GM19372 (cell line): ENCODE data around the gene TRIM2.

ENCODE experiments used
- ATAC-seq: cut with Tn5 transposase; IDR thresholded peaks from one replicate; pipeline ENCODE4 v1.9.1; 2021; ENCODE audit warnings: mild to moderate bottlenecking, low read depth, moderate library complexity; ENCODE audit not compliant: unreplicated experiment

Gene TRIM2

DNA sequence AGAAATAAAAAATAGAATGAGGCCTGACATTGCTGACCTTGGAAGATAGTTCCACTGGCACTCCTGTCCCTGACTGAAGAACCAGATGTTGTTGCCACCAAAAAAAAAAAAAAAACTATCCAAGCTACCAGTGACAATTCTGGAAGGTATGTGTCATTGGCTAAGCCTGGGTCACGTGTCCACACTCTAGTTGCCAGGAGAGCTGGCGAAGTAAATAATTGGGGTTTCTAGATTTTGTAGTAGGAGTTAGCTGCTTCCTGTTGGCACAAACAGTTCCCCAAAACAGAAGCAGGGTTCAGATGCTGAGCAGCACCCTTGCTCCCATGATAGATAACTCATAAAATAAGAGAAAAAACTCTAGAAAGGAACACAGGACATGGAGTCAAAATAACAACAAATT lies 160.8 kb downstream of the TRIM2 start:
- no peak for ATAC-seq

DNA sequence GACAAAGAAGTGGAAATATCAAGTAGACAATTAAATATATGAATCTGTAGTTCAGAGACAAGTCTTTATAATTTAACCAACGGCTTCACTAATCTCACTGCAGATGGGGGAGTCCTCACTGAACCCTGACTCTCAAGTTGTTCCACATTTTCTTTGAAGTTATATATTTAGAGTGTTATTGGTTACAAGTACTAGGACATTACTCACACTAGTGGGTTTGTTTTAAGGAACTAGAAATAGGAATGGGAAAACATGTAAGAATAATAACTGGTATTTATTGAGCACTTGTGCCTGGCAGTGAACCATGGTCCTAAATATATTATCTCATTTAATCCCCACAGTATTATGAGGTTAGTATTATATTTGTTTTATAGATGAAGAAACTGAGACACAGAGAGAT lies 162.2 kb downstream of the TRIM2 start:
- ATAC-seq: no peak

DNA sequence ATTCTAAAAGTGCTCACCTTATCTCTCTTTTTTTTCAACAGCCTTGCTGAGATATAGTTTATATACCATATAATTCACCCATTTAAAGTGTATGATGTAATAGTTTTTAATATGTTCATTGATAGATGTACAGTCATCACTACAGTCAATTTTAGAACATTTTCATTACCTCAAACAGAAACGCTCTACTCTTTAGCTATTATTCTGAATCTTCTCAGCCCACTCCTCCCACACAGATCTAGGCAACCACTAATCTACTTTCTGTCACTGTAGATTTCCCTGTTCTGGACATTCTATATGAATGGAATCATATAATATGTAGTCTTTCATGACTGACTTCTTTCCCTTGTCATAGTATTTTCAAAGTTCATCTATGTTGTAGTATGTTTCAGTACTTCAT lies 162.8 kb downstream of the TRIM2 start:
- no peak for ATAC-seq

DNA sequence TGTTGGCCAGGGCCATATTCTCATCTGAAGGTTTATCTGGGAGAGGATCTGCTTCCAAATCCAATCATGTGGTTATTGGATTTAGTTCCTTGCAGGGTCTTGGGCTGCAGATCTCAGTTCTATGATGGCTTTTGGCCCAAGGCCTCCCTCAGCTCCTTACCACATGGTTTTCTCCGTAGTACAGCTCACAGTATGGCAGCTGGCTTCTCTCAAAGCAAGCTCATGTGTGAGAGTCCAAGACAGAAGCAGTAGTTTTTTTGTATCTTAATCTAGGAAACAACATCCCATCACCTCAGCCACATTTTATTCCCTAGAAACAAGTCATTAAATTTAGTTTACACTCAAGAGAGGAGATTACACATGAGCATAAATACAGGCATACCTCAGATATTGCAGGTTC lies 164.8 kb downstream of the TRIM2 start:
- no peak for ATAC-seq

DNA sequence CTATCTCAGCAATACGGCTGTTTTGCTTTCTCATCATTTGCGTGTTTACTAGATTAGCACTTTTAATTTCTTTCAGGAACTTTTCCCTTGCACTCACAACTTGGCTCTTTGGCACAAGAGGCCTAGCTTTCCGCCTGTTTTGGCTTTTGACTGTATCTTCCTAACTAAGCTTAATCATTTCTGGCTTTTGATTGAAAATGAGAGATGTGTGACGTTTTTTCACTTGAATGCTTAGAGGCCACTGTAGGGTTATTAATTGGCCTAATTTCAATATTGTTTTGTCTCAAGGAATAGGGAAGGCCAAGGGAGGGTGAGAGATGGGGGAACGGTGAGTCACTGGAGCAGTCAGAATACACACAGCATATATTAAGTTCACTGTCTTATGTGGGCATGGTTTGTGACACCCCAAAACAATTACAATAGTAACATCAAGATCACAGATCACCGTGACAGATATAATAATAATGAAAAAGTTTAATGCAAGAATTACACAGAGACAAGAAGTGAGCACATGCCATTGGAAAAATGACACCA lies 167.5 kb downstream of the TRIM2 start:
- no peak for ATAC-seq

DNA sequence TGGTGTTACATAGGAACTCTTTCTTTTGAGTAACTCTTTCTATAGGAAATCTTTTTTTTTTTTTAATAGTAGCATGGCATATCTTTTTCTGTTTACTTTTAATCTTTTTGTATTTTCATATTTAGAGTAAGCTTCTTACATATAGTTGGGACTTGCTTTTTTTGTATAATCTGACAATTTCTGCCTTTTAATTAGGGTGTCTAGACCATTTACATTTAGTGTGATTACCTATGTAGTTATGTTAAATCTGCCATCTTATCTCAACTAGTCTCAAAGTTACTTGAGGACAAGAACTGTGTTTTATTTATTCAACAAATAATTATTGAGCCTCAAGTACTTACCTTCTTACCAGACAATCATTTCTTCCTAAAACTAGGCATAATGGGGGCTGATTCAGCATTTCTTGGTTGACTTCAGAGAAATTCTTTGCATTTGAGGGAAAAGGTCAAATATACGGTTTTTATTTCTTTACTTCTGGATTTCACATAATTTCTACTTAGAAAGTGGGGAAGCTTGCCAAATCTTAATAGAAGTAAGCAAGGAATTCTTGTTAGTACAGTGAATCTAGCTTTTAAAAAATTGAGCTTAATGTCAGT lies 168.8 kb downstream of the TRIM2 start:
- ATAC-seq: no peak

DNA sequence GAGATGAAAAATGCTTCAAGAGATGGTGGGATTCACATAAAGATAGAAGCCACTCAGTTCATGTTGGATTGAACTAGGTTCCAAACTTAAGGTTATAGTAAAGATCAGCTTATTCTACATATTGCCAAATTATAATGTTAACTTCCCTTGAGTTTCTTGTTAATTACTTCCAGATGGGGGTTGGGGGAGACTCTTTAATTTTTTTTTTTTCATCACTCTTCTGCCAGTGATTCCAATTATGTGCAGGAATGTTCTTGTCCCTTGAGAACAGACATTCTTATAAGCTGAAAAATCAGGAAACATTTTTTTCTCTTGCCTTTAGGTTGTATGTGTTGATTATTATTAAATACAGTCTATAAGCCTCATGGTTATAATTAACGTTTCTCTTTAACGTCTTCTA lies 170.2 kb downstream of the TRIM2 start:
- no peak for ATAC-seq

DNA sequence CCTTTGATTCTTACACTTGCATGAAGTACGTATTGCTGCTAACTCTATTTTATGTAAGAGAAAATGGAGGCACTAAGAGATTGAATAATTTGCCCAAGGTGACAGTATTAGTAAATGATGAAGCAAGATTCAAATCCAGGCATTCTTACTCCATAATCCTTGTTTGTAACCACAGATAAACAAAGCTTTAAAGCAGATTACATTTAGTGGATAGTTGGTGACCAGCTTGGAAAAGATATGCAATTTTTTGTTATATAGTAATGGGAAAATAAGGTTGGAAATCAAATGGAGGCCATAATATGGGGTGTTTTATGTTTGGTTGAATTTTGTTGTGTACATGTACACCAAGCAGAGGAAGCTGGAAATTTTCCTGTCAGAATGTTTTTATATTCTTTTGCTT lies 171.1 kb downstream of the TRIM2 start:
- no peak for ATAC-seq

DNA sequence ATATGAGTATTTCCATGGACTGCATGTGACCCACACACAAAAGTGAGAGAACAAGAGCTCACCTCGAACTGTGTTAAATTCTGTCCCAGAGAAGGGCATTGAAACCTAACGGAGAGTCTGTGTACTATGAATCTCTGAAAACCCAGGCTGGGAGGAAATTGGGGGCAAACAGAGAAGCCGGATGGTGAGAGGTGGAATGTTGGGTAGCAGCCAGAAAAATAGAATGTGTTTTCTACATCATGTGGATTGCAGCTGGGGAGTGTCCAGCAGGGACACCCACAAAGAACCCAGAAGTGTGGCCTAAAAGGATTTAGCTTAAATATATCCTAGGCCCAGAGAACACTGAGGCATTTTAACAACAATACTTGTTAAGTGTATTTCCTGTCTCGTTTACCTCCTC lies 178.9 kb downstream of the TRIM2 start:
- ATAC-seq: no peak

DNA sequence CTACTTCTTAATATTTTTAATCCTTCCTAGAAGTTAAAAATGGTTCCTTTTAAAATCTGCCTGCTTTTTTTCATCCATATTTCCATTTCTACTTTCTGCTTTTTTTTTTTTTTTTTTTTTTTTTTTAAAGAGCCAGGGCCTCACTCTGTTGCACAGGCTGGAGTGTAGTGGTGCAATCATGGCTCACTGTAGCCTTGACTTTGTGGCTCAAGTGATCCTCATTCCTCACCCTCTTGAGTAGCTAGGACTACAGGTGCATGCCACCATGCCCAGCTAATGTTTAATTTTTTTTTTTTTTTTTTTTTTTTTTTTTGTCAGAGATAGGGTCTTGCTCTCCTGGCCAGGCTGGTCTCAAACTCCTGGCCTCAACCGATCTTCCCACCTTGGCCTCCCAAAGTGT lies 179.9 kb downstream of the TRIM2 start:
- ATAC-seq: no peak

DNA sequence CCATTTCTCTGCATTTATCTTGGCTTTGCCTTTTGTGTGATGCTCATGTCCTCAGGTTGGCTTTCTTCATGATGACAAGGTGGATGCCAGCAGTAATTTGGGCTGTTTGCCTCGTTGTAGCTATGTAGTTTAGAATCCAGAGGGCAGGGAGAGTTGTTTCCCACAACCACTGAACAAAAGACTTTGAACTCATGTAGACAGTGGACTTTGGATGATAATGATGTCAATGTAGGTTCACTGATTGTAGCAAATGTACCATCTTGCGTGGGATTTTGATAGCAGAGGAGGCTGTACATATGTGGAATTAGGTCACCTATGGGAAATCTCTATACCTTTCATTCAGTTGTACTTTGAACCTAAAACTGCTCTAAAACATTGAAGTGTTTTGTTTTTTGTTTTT lies 181.5 kb downstream of the TRIM2 start:
- no peak for ATAC-seq

DNA sequence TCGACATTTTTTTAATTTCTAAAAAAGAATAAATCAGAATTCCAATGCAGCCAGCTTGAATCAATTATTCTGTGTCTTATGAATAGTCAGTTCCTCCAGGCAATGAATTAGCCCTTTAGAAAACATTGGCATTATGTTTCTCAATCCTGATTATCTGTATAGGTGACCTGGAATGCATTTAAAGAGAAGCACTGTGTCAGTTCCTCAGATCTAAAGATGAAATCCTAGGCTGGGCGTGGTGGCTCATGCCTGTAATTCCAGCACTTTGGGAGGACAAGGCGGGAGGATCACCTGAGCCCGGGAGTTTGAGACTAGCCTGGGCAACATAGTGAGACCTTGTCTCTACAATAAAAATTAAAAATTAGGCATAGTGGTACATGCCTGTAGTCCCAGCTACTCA lies 183.7 kb downstream of the TRIM2 start:
- no peak for ATAC-seq
